Activated CD4-positive, CD25-positive, alpha-beta regulatory T cell treated with anti-CD3 and anti-CD28 coated beads, Interleukin-2, amount 50 U/mL, for 24 hours (primary cell): ENCODE results near the gene SIGLEC15.
"Not testable (repeated sequence)": the region's sequence is repeated elsewhere in the genome, so short reads cannot be mapped to it uniquely, and the experiment has no call there.

Source experiments
- ATAC-seq, 2 donors: fragments of 150-1000 bp; cut with Tn5 transposase; one replicate each; pipeline ENCODE4 v1.10.0; 2021; ENCODE audit warnings: mild to moderate bottlenecking in 1 of 2, moderate library complexity in 1 of 2

SIGLEC15 gene

GRCh38 chr18:45825258-45826044 lies at the start of gene SIGLEC15:
Gene SIGLEC15, plus strand, starts transcription at chr18:45825675. Its CDS starts 54 bp downstream, at chr18:45825729.
- no peak for ATAC-seq

- no peak for ATAC-seq
These were observed 49.7 kb upstream of the SIGLEC15 start for GRCh38 chr18:45775743-45776142.

GRCh38 chr18:45777393-45777792 lies 48.1 kb upstream of the SIGLEC15 start:
- no peak for ATAC-seq

- no peak for ATAC-seq
These were observed 44.9 kb upstream of the SIGLEC15 start for GRCh38 chr18:45780568-45780967.

- ATAC-seq, result no peak
These were observed 42.8 kb upstream of the SIGLEC15 start for GRCh38 chr18:45782662-45783061.

- ATAC-seq, result no peak
These were observed 42.1 kb upstream of the SIGLEC15 start for GRCh38 chr18:45783097-45784075.

- ATAC-seq, result no peak
These were observed 40.3 kb upstream of the SIGLEC15 start for GRCh38 chr18:45785134-45785533.

GRCh38 chr18:45786941-45787340 lies 38.5 kb upstream of the SIGLEC15 start:
- ATAC-seq, result no peak

- ATAC-seq, result no peak
These were observed 38.1 kb upstream of the SIGLEC15 start for GRCh38 chr18:45787346-45787745.

GRCh38 chr18:45788861-45789260 lies 36.6 kb upstream of the SIGLEC15 start:
- no peak for ATAC-seq

- no peak for ATAC-seq
These were observed 32.8 kb upstream of the SIGLEC15 start for GRCh38 chr18:45792506-45793263.

GRCh38 chr18:45793264-45793965 lies 32.1 kb upstream of the SIGLEC15 start:
- no peak for ATAC-seq

- no peak for ATAC-seq
These were observed 24.0 kb upstream of the SIGLEC15 start for GRCh38 chr18:45801416-45802004.

- ATAC-seq, result peak in 1 of 2 donors; percentile 30
These were observed 22.5 kb upstream of the SIGLEC15 start for GRCh38 chr18:45802814-45803492.

GRCh38 chr18:45805551-45805950 lies 19.9 kb upstream of the SIGLEC15 start:
- no peak for ATAC-seq

- no peak for ATAC-seq
These were observed 19.2 kb upstream of the SIGLEC15 start for GRCh38 chr18:45806226-45806625.

- ATAC-seq, result not testable (repeated sequence)
These were observed 18.3 kb upstream of the SIGLEC15 start for GRCh38 chr18:45807144-45807543.

GRCh38 chr18:45814733-45815132 lies 10.7 kb upstream of the SIGLEC15 start:
- ATAC-seq, result not testable (repeated sequence)

GRCh38 chr18:45817543-45817942 lies 7.9 kb upstream of the SIGLEC15 start:
- ATAC-seq, result no peak

- ATAC-seq, result not testable (repeated sequence)
These were observed 6.7 kb upstream of the SIGLEC15 start for GRCh38 chr18:45818765-45819164.
